Keratinocyte (primary cell): ENCODE measurements around the gene ATP1A2.

Source experiments
- CTCF ChIP-seq, 3 experiments: IDR thresholded peaks in 1 of 3; conservative IDR thresholded peaks in 1 of 3; optimal IDR thresholded peaks in 1 of 3; 2 replicates in 2 of 3; 3 replicates in 1 of 3; pipeline versions ENCODE3 to v1.5.1; 2011; ENCODE audit warnings: low read length in 3 of 3, mild to moderate bottlenecking in 3 of 3, moderate library complexity in 2 of 3, control low read depth in 1 of 3, inconsistent platforms in 1 of 3; ENCODE audit not compliant: insufficient read depth in 2 of 3; ENCODE audit errors: extremely low read depth in 1 of 3
- EZH2 ChIP-seq: IDR thresholded peaks from one replicate; pipeline ENCODE4 v1.6.1; 2012; ENCODE audit warnings: inconsistent platforms, mild to moderate bottlenecking, low read length, moderate library complexity

- no peak for TF ChIP-seq CTCF (optimal IDR thresholded peaks at IDR 0.05 in 1 of 3, IDR thresholded peaks at IDR 0.05 in 1 of 3, conservative IDR thresholded peaks at IDR 0.05 in 1 of 3; ENCODE audit: extremely low read depth in 1 of 3, insufficient read depth in 2 of 3, low read length in 3 of 3)
- no peak for TF ChIP-seq EZH2
Observed at GRCh38 chr1:160128636-160129035, 13.1 kb downstream of the ATP1A2 start.
